ENCODE measurements around the gene G6PC2.

GRCh38 chr2:168855601-168856000, 45.5 kb upstream of the G6PC2 start:
- TF ChIP-seq CTCF (IDR thresholded peaks at IDR 0.05) (no peak), POLR2A (IDR thresholded peaks at IDR 0.05; ENCODE audit: low read depth) (no peak), POLR2AphosphoS5 (IDR thresholded peaks at IDR 0.05) (no peak)

Data from esophagus muscularis mucosa (tissue), 3 donors.